Measurements from ENCODE around the gene PRKAR1A.

GRCh38 chr17:68565661-68566441 lies 53.6 kb downstream of the PRKAR1A start:
- no peak for TF ChIP-seq CTCF (conservative IDR thresholded peaks at IDR 0.05; ENCODE audit: low read length)
- TF ChIP-seq EZH2phosphoT487 (IDR thresholded peaks at IDR 0.05; ENCODE audit: borderline replicate concordance, low read depth, low read length), result no peak

All from OCI-LY7 (cell line).